Chondrocyte (in vitro differentiated cells): ENCODE results near the gene HEXIM2. TPM values are rescaled to one million over a fixed set of nuclear protein-coding genes. Genes with fewer than 3 reads are reported as not detected.

Experiments used
- DNase-seq: peaks from one replicate; pipeline ENCODE4 v3.0.0; 2021; ENCODE audit warnings: mixed read lengths, low spot score
- H3K27ac Mint-ChIP-seq: one replicate; pipeline ENCODE4 v1.8.0; 2021; ENCODE audit warnings: mild to moderate bottlenecking, moderate library complexity, mixed read lengths; ENCODE audit not compliant: unreplicated experiment
- H3K27me3 Mint-ChIP-seq: 2 replicates; pipeline ENCODE4 v1.8.0; 2021; ENCODE audit warnings: low read depth, mixed read lengths
- H3K36me3 Mint-ChIP-seq: 2 replicates; pipeline ENCODE4 v1.8.0; 2021; ENCODE audit warnings: low read depth, mixed read lengths
- H3K4me1 Mint-ChIP-seq: 2 replicates; pipeline ENCODE4 v1.8.0; 2021; ENCODE audit warnings: low read depth, mild to moderate bottlenecking, mixed read lengths
- H3K4me3 Mint-ChIP-seq: one replicate; pipeline ENCODE4 v1.8.0; 2021; ENCODE audit warnings: mild to moderate bottlenecking, moderate library complexity, mixed read lengths; ENCODE audit not compliant: unreplicated experiment
- H3K9me3 Mint-ChIP-seq: 2 replicates; pipeline ENCODE4 v1.8.0; 2021; ENCODE audit warnings: low read depth, mixed read lengths
- total RNA-seq: library from RNA; stranded (reverse); gene quantifications from 3 replicates; pipeline ENCODE4 v1.2.1, GENCODE V29; 2021
- TF ChIP-seq, protein P1 (sequence below): fragments of 200-600 bp; sonication (generic); IDR thresholded peaks from 2 replicates; pipeline ENCODE4 v1.5.0; 2021; ENCODE audit warnings: antibody characterized with exemption, mild to moderate bottlenecking, moderate library complexity

The HEXIM2 gene
- total RNA-seq, 1 donor from 2014 or later, result 6.4 TPM

- no peaks in the 10 kb centered on the region for H3K9me3 Mint-ChIP-seq
- no peaks in the 10 kb centered on the region for H3K27me3 Mint-ChIP-seq
- DNase-seq, result no peak
- no peak overlapping the region for H3K27ac Mint-ChIP-seq
- TF ChIP-seq, protein P1, sequence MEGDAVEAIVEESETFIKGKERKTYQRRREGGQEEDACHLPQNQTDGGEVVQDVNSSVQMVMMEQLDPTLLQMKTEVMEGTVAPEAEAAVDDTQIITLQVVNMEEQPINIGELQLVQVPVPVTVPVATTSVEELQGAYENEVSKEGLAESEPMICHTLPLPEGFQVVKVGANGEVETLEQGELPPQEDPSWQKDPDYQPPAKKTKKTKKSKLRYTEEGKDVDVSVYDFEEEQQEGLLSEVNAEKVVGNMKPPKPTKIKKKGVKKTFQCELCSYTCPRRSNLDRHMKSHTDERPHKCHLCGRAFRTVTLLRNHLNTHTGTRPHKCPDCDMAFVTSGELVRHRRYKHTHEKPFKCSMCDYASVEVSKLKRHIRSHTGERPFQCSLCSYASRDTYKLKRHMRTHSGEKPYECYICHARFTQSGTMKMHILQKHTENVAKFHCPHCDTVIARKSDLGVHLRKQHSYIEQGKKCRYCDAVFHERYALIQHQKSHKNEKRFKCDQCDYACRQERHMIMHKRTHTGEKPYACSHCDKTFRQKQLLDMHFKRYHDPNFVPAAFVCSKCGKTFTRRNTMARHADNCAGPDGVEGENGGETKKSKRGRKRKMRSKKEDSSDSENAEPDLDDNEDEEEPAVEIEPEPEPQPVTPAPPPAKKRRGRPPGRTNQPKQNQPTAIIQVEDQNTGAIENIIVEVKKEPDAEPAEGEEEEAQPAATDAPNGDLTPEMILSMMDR, result no peak
- H3K36me3 Mint-ChIP-seq, result no peaks in the 10 kb centered on the region
- H3K4me1 Mint-ChIP-seq, result no peaks in the 10 kb centered on the region
- H3K4me3 Mint-ChIP-seq, result no peak overlapping the region
Measured at GRCh38 chr17:45189009-45189408, 27.3 kb downstream of the HEXIM2 start.

DNA sequence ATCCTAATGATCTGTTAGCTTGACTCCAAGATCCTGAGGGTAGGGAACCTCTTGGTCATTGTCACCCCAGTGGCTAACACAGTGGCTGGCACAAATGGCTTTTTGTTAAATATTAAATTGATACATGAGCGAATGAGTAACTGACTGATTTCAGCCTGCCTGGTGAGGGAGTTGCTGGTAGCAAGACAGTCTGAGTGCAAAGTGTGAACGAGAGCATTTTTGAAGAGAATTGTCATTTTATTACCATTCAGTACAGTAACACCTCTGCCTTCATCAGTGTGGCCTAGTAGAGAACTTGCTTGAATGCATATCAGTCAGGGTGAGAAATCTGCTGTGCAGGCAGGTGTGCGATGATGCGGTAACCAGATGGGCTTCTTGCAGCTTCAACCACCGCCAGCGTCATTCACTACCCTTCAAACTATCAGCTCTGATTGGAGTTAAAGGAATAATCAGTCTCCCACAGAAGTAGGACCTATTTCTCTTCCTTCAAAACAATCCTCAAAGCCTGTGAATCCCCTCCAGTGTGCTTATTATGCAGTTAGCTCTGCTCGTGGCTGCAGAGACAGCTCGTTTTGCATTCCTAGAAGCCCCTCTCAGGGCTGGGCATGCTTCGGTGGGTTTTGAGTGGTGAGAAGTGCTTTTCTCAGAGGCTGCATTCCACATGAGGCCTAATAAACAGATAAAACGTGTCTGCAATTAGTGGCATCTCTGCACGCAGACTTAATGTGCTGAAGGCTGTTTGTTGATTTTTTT, 29.0 kb downstream of the HEXIM2 start:
- H3K27me3 Mint-ChIP-seq, result no peaks in the 10 kb centered on the region

DNA sequence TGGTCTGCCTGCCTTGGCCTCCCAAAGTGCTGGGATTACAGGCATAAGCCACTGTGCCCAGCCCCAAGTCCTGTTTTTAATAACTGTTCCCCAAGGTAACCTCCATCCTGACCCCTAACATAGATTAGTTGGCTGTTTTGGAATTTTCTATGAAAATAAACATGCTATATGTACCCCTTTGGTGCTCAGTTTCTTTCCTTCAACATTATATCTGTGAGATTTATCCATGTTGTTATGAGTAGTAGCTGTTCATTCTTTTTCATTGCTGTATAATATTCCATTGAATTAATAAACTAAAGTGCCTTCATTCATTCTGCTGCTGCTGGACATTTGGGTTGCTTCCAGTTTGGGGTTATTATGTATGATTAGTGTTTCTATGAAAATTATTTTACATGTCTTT, 33.7 kb downstream of the HEXIM2 start:
- H3K27me3 Mint-ChIP-seq, result no peaks in the 10 kb centered on the region
- TF ChIP-seq, protein P1, result no peak
- DNase-seq, result no peak
- peaks cover 10% of the 10 kb centered on the region for H3K4me1 Mint-ChIP-seq
- no peak overlapping the region for H3K27ac Mint-ChIP-seq
- no peaks in the 10 kb centered on the region for H3K9me3 Mint-ChIP-seq
- no peak overlapping the region for H3K4me3 Mint-ChIP-seq
- no peaks in the 10 kb centered on the region for H3K36me3 Mint-ChIP-seq

More for the DNA sequence above, 29.0 kb downstream of the HEXIM2 start:
- Mint-ChIP-seq H3K9me3 (no peaks in the 10 kb centered on the region), H3K4me1 (no peaks in the 10 kb centered on the region), H3K4me3 (no peak overlapping the region), H3K27ac (no peak overlapping the region), H3K36me3 (no peaks in the 10 kb centered on the region)
- no peak for DNase-seq
- TF ChIP-seq, protein P1, result no peak

- Mint-ChIP-seq H3K4me3 (no peak overlapping the region), H3K27ac (no peak overlapping the region), H3K9me3 (no peaks in the 10 kb centered on the region), H3K27me3 (no peaks in the 10 kb centered on the region), H3K4me1 (peaks cover 10% of the 10 kb centered on the region), H3K36me3 (no peaks in the 10 kb centered on the region)
- no peak for DNase-seq
- TF ChIP-seq, protein P1, result no peak
Measured at GRCh38 chr17:45197108-45197507, 35.4 kb downstream of the HEXIM2 start.

GRCh38 chr17:45197555-45198334, 36.1 kb downstream of the HEXIM2 start:
- Mint-ChIP-seq H3K27ac (peak overlapping the region; percentile 41), H3K4me3 (peak overlapping the region; percentile 31), H3K27me3 (no peaks in the 10 kb centered on the region), H3K36me3 (no peaks in the 10 kb centered on the region), H3K4me1 (peaks cover 10% of the 10 kb centered on the region), H3K9me3 (no peaks in the 10 kb centered on the region)
- peak; percentile 92 for DNase-seq
- TF ChIP-seq, protein P1, result peak; percentile 99
